Endothelial cell of umbilical vein (primary cell): ENCODE results near the gene NPAS4. TPM values are rescaled to one million over a fixed set of nuclear protein-coding genes. Genes with fewer than 3 reads are reported as not detected.

ENCODE experiments used
- BruUV-seq: library from RNA; stranded (reverse); fragments of 400-500 nt; replicated peaks from 2 replicates; lab custom pipeline; 2021; lab: Mats Ljungman, UMichigan
- CTCF ChIA-PET: fragments of 300-600, 350-600 bp; sonication (Branson Sonifier 250); formaldehyde crosslinking; loops from one replicate; lab custom pipeline; 2021; ENCODE audit warnings: antibody characterized with exemption, inconsistent platforms; lab: Charles Lee
- POLR2A ChIA-PET: fragments of 300-600, 350-600 bp; sonication (Branson Sonifier 250); formaldehyde crosslinking; loops from one replicate; lab custom pipeline; 2021; ENCODE audit warnings: antibody characterized with exemption, inconsistent platforms; lab: Charles Lee
- DNase-seq: peaks from one replicate; pipeline ENCODE4 v3.0.0-alpha.2; 2011; ENCODE audit warnings: low read depth, low spot score
- FAIRE-seq: peaks from 2 replicates; lab custom pipeline; 2011; peaks lifted over from hg19 to GRCh38; lab: Jason Lieb, UNC
- H2AFZ ChIP-seq: 2 replicates; pipeline ENCODE4 v1.6.0; 2012; ENCODE audit warnings: low read depth, low read length, control low read depth, inconsistent platforms
- H3K27ac ChIP-seq: 2 replicates; pipeline ENCODE4 v1.5.1; 2011; ENCODE audit warnings: low read depth, mild to moderate bottlenecking, control low read depth, low read length, moderate library complexity; ENCODE audit not compliant: insufficient read depth
- H3K27me3 ChIP-seq, 2 experiments: 2 replicates each; pipeline versions ENCODE4 v1.6.0 to v1.6.1; 2011; ENCODE audit warnings: low read length in 2 of 2, mixed read lengths in 1 of 2; ENCODE audit not compliant: control insufficient read depth in 2 of 2, insufficient read depth in 2 of 2
- H3K36me3 ChIP-seq, 2 experiments: 2 replicates in 1 of 2; 3 replicates in 1 of 2; pipeline ENCODE4 v1.5.1; 2011; ENCODE audit warnings: low read length in 2 of 2, mild to moderate bottlenecking in 1 of 2, moderate library complexity in 1 of 2; ENCODE audit not compliant: control insufficient read depth in 2 of 2, insufficient read depth in 2 of 2; ENCODE audit errors: extremely low read depth in 1 of 2
- H3K4me1 ChIP-seq: 3 replicates; pipeline ENCODE4 v1.5.1; 2011; ENCODE audit warnings: mild to moderate bottlenecking, low read length; ENCODE audit not compliant: control insufficient read depth, insufficient read depth; ENCODE audit errors: extremely low read depth
- H3K4me2 ChIP-seq: 2 replicates; pipeline ENCODE4 v1.6.1; 2011; ENCODE audit warnings: low read length, control low read depth, mixed read lengths; ENCODE audit not compliant: insufficient read depth
- H3K4me3 ChIP-seq, 3 experiments: fragments of 200-600 bp in 1 of 3; sonication (generic), shearing (Covaris generic) in 1 of 3; replicated peaks in 1 of 3; 2 replicates each; pipeline ENCODE4 v1.5.1; 2011 to 2016; ENCODE audit warnings: control low read depth in 3 of 3, low read length in 3 of 3, mild to moderate bottlenecking in 2 of 3, inconsistent platforms in 1 of 3, low read depth in 1 of 3, moderate library complexity in 1 of 3; ENCODE audit not compliant: insufficient read depth in 1 of 3
- H3K79me2 ChIP-seq: 2 replicates; pipeline ENCODE4 v1.6.0; 2012; ENCODE audit warnings: low read length, inconsistent platforms; ENCODE audit not compliant: control insufficient read depth, insufficient read depth
- H3K9ac ChIP-seq: replicated peaks from 2 replicates; pipeline ENCODE3; 2011; ENCODE audit warnings: low read length, control low read depth; ENCODE audit not compliant: insufficient read depth; ENCODE audit errors: extremely low read depth
- H3K9me1 ChIP-seq: replicated peaks from 3 replicates; pipeline ENCODE4 v1.6.0; 2011; ENCODE audit warnings: mild to moderate bottlenecking, low read length; ENCODE audit not compliant: control insufficient read depth, insufficient read depth; ENCODE audit errors: extremely low read depth
- H3K9me3 ChIP-seq: replicated peaks from 2 replicates; pipeline ENCODE4 v1.5.1; 2012; ENCODE audit warnings: low read length, inconsistent platforms; ENCODE audit not compliant: control insufficient read depth, insufficient read depth
- H4K20me1 ChIP-seq: replicated peaks from 2 replicates; pipeline ENCODE3; 2011; ENCODE audit warnings: mild to moderate bottlenecking, low read length; ENCODE audit not compliant: control insufficient read depth, insufficient read depth; ENCODE audit errors: extremely low read depth
- EZH2 ChIP-seq: IDR thresholded peaks from 2 replicates; pipeline ENCODE4 v1.6.1; 2012; ENCODE audit warnings: borderline replicate concordance, low read depth, mild to moderate bottlenecking, moderate library complexity, low read length, inconsistent platforms; ENCODE audit not compliant: severe bottlenecking
- FOS ChIP-seq: IDR thresholded peaks from 2 replicates; pipeline ENCODE4 v1.6.1; 2011; ENCODE audit warnings: mild to moderate bottlenecking, low read length, moderate library complexity, borderline replicate concordance; ENCODE audit not compliant: insufficient read depth
- GATA2 ChIP-seq: IDR thresholded peaks from 2 replicates; pipeline ENCODE4 v1.7.0; 2011; ENCODE audit warnings: low read depth, mild to moderate bottlenecking, moderate library complexity, mixed read lengths, low read length; ENCODE audit not compliant: insufficient read length, insufficient read depth
- JUN ChIP-seq: IDR thresholded peaks from 2 replicates; pipeline ENCODE4 v1.6.1; 2011; ENCODE audit warnings: borderline replicate concordance, low read depth; ENCODE audit not compliant: insufficient read length, insufficient read depth
- MYC ChIP-seq: IDR thresholded peaks from one replicate; pipeline ENCODE4 v1.6.1; 2011; ENCODE audit warnings: mild to moderate bottlenecking, low read depth, low read length
- POLR2A ChIP-seq: IDR thresholded peaks from 2 replicates; pipeline ENCODE4 v1.6.1; 2012; ENCODE audit warnings: low read depth, mild to moderate bottlenecking, control low read depth, low read length
- POLR2AphosphoS5 ChIP-seq: IDR thresholded peaks from 2 replicates; pipeline ENCODE4 v1.6.1; 2012; ENCODE audit warnings: low read depth, mild to moderate bottlenecking, control low read depth, low read length, moderate library complexity; ENCODE audit not compliant: insufficient read depth
- dilution Hi-C: fragments of 300-500 bp; cut with MboI; formaldehyde crosslinking; loops from one replicate; pipeline ENCODE4 v1.15.0; 2019; ENCODE audit warnings: low sequenced_read_pairs; ENCODE audit not compliant: extremely low pct_ligation_motif_present
- intact Hi-C: fragments of 100-400 bp; cut with micrococcal nuclease; formaldehyde crosslinking; loops from one replicate; pipeline ENCODE4 v1.10.0; 2022
- polyA plus RNA-seq, 4 experiments: library from polyadenylated mRNA; depleted of rRNA in 3 of 4; stranded (reverse) in 3 of 4; unstranded in 1 of 4; fragments of >200 nt; gene quantifications; 2 replicates each; pipeline versions ENCODE4 v1.2.1 to v1.2.3, GENCODE V29; 2011 to 2012; ENCODE audit warnings: missing spikeins in 1 of 4
- total RNA-seq: library from RNA; stranded (reverse); gene quantifications from 2 replicates; pipeline ENCODE4 v1.2.3, GENCODE V29; 2021
- TF ChIP-seq, protein P1 (sequence below): IDR thresholded peaks from 2 replicates; pipeline ENCODE4 v1.6.1; 2011; ENCODE audit not compliant: insufficient read depth, insufficient read length
- TF ChIP-seq, protein P2 (sequence below), 2 donors: IDR thresholded peaks; 1 replicate in 1 of 2; 2 replicates in 1 of 2; pipeline ENCODE4 v1.5.1; 2011; ENCODE audit warnings: low read length in 2 of 2, mild to moderate bottlenecking in 2 of 2, moderate library complexity in 2 of 2, control low read depth in 1 of 2, inconsistent platforms in 1 of 2, low read depth in 1 of 2; ENCODE audit not compliant: insufficient read depth in 1 of 2; ENCODE audit errors: extremely low read depth in 1 of 2

The NPAS4 gene
- total and polyA plus RNA-seq, 2 donors (not counting 3 experiments of a cell fraction or from before 2014, with no cell fraction given): not detected

DNA sequence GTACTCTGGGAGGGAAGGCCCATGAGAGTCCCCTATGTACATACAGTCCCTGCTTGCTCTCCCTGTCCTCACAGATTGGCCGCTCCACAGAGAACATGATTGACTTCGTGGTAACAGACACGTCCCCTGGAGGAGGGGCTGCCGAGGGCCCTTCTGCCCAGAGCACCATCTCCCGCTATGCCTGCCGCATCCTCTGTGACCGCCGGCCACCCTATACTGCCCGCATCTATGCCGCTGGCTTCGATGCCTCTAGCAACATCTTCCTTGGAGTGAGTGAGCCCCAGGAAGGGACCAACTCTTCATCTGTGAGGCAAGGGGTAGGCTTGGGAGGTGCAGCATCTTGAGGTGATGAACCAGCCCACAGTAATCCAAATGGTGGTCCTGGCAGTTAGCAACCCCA lies 52.3 kb downstream of the NPAS4 start:
- Histone ChIP-seq H3K27me3 (no peaks in the 10 kb centered on the region), H3K79me2 (no peaks in the 10 kb centered on the region), H3K4me3 (no peak overlapping the region), H3K4me2 (no peak overlapping the region), H4K20me1 (no peaks in the 10 kb centered on the region), H2AFZ (no peak overlapping the region), H3K9me3 (no peaks in the 10 kb centered on the region), H3K9me1 (no peaks in the 10 kb centered on the region), H3K4me1 (no peaks in the 10 kb centered on the region), H3K9ac (no peak overlapping the region), H3K27ac (no peak overlapping the region), H3K36me3 (no peaks in the 10 kb centered on the region)
- TF ChIP-seq MYC (no peak), FOS (no peak), GATA2 (no peak), EZH2 (no peak), JUN (no peak), POLR2AphosphoS5 (no peak), POLR2A (no peak)
- TF ChIP-seq, protein P1, sequence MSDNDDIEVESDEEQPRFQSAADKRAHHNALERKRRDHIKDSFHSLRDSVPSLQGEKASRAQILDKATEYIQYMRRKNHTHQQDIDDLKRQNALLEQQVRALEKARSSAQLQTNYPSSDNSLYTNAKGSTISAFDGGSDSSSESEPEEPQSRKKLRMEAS: no peak
- TF ChIP-seq, protein P2, sequence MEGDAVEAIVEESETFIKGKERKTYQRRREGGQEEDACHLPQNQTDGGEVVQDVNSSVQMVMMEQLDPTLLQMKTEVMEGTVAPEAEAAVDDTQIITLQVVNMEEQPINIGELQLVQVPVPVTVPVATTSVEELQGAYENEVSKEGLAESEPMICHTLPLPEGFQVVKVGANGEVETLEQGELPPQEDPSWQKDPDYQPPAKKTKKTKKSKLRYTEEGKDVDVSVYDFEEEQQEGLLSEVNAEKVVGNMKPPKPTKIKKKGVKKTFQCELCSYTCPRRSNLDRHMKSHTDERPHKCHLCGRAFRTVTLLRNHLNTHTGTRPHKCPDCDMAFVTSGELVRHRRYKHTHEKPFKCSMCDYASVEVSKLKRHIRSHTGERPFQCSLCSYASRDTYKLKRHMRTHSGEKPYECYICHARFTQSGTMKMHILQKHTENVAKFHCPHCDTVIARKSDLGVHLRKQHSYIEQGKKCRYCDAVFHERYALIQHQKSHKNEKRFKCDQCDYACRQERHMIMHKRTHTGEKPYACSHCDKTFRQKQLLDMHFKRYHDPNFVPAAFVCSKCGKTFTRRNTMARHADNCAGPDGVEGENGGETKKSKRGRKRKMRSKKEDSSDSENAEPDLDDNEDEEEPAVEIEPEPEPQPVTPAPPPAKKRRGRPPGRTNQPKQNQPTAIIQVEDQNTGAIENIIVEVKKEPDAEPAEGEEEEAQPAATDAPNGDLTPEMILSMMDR (IDR thresholded peaks at IDR 0.05; ENCODE audit: extremely low read depth in 1 of 2, insufficient read depth in 1 of 2, low read depth in 1 of 2, low read length in 2 of 2): no peak
- DNase-seq (no peak), FAIRE-seq (no peak)
- intact Hi-C loops: no loop called here
- CTCF ChIA-PET: no interaction called here
- dilution Hi-C loops: no loop called here
- no TSS peak for BruUV-seq
- POLR2A ChIA-PET: no interaction called here
